Fibroblast of skin of back (primary cell): ENCODE data around the gene COQ2.
"Not testable (repeated sequence)": the region's sequence is repeated elsewhere in the genome, so short reads cannot be mapped to it uniquely, and the experiment has no call there.

Source experiments
- DNase-seq: peaks from one replicate; pipeline ENCODE4 v3.0.0-alpha.2; 2013

COQ2 gene

DNA sequence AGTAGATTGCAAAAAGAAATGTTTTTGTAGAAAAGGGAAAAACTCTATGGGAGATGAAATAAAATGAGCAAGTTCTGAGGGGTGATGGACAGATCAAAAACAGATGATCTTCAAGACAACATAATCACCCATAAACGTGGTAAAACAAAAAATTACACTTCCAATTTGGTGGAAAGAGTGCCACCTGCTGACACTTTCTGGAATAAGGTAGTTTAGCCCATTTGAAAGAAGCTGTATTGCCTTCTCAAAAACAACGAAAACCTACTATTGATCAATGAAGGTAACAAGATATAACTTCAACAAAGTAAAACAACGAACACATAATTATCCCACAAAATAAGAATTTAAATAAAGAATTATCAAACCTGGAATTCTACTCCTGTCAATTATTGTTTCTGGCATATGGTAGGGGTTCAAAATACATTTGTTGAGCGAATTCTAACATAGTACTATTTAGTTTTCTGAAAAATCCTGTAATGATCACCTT is 2.5 kb downstream of the COQ2 start:
- DNase-seq = peak; percentile 63

DNA sequence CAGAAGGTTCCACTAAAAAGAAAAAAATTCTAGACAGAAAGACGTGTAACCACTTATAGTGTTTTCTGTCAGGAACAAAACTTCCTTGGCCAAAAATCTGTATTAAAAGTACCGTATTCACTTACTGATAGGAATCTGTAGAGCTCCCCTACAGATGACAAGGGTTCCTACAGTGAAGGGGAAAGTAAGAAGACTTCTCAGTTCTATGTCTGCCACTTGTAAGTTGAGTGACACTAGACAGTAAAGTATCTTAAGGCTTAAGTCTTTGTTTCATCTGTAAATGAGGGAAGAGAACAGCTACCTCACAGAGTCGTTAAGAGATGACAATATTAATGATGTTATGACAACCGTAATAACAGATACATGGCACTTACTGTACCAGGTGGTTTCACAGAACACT is 3.3 kb downstream of the COQ2 start:
- no peak for DNase-seq

DNA sequence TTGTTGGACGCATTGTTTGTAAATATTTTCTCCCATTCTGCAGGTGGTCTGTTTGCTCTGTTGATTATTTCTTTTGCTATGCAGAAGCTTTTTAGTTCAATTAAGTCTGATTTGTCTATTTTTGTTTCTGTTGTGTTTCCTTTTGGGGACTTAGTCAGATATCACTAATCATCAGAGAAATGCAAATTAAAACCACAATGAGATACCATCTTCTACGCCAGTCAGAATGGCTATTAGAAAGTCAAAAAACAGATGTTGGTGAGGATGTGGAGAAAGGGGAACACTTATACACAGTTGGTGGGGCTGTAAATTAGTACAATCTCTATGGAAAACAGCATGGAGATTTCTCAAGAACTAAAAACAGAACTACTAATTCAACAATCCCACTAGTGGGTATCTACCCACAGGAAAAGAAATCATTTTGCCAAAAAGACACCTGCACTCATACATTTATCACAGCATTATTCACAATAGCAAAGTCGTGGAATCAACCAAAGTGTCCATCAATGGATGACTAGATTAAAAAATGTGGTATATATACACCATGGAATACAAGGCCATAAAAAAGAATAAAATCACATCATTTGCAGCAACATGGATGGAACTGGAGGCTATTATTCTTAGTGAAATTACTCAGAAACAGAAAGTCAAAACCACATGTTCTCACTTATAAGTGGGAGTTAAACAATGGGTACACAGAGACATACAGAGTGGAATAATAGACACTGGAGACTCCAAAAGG is 8.1 kb downstream of the COQ2 start:
- no peak for DNase-seq

DNA sequence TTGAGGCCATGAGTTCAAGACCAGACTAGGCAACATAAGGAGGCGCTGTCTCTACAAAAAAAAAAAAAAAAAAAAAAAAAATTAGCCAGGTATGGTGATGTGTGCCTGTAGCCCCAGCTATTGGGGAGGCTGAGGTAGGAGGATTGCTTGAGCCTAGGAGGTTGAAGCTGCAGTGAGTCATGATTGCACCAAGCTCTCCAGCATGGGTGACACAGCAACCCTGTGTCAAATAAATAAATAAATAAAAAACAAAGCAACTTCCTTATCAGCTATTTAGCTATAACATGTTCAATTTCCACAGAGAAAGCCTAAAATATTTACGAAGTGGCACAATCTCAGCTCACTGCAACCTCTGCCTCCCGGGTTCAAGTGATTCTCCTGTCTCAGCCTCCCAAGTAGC is 10.7 kb downstream of the COQ2 start:
- not testable (repeated sequence) for DNase-seq

DNA sequence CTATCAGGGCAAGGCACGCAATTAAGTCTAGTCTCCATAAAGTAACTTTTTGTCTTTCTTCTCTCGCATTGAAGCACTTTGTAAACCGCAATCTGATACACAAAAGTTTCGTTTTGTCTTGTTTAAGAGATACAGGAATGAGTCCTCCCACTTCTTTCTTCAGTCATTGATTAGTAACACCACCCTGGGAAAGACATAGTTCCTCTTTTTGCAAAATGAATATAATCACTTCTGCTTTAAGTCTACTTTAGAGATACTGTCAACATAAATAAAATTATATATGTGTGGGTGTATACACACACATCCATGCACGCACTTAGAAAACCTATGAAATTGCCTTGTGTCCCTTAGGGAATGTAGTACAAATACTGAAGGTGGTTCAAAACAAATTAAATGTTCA is 11.7 kb downstream of the COQ2 start:
- DNase-seq = no peak

DNA sequence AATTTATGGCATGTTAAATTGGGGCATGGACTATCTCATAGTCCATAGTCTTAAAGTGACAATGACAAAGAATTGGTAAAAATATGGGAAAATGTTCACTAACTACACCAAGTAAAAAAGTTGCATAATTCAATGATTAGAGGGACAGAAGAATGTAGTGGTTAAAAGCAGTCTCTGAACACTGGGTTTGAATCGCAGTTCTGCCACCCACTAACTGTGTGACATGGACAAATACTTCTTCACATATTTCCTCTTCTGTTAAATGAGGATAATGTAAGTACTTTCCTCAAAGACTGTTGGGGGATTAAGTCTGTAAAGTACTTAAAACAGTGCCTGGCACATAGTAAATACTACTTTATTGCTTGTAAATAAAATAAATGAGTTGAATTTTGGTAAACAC is 15.3 kb downstream of the COQ2 start:
- DNase-seq = peak; percentile 27

DNA sequence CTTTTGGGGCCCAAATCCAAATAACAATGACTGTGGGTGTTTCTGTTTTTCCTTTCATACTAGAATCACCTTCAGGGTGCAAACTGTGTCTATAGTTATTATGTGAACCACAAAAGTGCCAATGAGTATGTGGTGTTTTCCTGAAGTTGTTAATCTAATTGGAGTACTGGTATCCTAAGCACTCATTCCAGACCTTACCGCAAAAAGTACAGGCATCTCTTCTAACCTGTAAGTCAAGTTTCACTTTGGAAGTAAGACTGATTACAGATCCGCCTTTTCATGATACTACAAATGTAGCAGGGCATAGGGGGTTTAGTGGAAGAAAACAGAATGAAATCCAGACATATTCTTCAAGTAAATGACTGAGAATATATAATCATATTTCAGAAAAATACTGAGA is 16.1 kb downstream of the COQ2 start:
- DNase-seq = no peak

DNA sequence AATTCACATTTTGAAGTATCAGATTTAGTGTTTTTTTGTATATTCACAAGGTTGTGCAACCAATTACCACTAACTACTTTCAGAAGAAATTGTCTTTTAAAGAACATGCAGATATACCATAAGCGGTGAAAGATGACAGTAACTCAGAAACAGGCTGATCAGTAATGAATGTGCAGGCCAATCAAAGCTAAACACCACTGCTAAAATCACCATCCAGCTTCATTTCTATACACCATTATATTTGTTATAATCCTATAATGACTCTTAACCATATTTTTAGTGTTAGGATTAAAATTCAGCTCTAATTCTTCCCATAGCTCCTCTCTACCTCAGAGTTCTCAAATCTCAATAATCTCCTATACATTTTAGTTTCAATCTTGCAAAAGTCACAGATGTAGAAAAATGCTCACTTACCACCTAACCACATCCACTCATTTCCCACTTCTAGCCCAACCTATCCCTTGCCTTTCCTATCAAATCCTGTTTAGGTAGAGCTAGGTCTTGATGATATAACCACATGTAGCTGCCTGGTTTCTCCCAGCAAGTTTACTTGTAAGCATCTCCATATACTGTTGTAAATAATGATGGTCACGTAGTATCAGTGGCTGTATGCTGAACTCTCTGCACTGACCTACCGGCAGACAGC is 16.6 kb downstream of the COQ2 start:
- DNase-seq = no peak

DNA sequence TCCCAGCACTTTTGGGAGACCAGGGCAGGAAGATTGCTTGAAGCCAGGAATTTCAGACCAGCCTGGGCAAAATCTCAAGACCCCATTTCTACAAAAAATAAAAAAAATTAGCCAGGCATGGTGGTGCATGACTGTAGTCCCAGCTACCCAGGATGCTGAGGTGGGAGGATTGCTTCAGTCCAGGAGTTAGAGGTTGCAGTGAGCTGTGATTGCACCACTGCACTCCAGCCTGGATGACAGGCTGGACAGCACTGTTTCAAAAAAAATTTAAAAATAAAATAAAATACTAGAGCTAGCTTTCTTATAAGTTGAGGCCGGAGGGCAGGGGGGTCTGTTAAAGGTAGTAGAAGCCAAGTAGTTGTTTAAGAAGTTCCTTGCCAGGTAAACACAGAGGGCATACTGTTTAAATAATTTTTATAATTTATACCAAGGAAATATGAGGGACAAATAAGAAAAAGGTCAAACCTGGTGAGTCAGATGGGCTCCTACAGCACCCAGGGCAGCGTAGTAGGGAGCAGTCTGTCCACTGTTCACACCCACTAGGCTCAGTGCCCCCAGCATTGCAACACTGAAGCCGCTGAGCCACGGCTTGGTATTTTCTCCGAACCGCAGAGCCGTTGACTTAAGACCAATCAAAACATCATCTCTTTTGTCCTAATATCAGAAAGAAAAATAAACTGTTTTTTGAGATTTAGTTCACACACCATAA is 17.3 kb downstream of the COQ2 start:
- peak; percentile 19 for DNase-seq

DNA sequence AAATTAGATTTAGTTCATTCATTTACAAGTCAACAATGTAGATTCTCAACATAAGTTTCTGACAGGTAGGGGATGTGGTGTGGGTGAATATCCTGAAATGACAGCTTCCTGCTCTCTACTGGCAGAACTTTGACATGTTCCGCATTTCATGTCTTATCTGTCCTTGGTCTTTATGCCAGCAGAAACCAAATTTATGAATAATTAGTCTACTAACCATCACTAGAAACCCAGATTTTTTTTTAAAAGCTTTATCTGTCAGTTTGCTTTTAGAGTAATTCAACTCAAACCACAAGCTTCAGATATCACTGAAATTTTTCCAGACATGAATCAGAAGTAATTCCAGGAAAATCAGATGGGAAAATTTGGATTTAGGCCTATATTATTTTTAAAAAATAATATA is 17.9 kb downstream of the COQ2 start:
- DNase-seq = no peak

DNA sequence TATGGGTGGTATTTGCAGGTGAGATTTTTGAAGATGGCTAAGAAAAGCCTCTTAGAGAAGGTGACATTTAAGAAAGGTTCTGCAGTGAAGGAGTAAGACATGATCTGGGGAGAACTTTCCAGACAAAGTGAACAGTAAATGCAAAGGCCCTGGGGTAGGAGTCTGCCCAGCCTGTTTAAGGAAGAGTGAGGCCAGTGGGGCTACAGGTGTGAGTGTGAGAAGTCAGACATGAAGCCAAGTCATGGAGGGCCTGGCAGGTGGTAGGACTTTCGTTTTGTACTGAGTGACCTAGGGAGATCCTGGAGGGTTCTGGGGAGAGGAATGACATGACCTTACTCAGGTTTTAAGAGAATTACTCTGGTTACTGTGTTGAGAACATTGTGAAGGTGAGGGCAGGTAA is 21.5 kb downstream of the COQ2 start:
- no peak for DNase-seq

DNA sequence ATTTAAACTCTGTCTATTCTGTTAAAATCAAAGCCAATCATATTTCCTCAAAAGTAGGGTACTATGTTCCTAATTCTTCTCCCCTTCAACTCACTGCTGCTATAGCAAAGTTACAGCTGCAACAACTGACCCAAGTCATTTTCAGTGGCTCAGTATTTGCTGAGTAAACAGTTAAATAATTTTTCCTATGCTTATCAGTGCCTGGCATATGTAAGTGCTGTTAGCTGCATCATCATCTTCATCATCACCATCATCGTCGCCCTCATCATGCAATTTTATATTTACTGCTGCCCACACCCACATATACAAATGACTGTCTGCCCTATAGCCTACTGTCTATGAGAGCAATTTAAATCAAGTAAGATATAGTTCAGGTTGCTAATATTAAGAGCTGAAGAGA is 21.9 kb downstream of the COQ2 start:
- DNase-seq = no peak

DNA sequence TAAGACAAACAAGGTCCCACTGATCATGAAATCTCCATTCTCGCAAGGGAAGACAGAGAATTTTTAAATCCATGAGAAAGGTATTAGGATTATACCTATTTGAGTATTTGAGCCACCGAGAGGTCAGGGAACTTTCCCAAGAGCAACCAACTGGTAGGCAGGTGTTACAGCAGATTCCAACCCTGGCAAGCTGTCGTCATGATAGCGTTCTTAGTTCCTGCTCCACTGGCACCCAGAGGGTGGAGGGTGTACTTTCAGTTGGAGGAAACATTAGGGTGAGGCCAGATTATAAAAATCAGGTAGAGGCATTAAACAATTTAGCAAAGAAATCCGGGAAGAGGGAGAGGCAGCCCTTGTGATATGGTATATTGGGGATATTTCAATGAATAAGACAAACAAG is 23.3 kb downstream of the COQ2 start:
- DNase-seq = no peak

DNA sequence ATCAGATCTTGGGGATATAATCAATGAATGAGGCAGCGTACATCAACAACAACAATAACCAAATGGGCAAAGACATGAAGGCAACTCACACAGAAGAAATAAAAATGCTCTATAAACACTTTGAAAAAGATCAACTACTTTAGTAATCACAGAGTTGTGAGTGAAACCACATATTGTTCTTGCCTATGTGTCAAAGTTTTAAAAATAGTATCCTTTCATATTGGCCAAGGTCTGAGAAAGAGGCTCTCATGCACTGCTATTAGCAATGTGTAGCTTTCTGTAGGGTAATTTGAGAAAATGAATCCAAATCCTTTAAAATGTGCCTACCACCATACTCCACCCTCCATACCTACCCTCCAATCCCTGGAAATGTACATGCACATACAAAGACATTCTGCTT is 25.0 kb downstream of the COQ2 start:
- no peak for DNase-seq

DNA sequence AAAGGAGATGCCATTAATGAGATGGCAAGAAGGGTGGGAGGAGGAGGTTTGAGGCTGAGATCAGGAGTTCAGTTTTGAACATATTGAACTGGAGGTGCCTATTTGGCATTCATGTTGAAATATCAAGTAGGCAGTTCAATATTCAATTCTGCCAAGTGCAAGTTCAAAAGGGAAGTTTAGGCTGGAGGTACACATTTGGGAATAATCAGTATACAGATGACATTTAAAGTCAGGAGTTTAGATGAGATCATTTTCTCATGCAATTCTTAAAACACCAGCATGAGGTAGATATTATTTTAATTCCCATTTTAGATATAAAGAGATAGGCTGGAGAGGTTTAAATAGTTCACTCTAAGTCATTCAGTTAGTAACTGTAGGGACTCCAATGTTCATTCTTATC is 26.1 kb downstream of the COQ2 start:
- DNase-seq = no peak

DNA sequence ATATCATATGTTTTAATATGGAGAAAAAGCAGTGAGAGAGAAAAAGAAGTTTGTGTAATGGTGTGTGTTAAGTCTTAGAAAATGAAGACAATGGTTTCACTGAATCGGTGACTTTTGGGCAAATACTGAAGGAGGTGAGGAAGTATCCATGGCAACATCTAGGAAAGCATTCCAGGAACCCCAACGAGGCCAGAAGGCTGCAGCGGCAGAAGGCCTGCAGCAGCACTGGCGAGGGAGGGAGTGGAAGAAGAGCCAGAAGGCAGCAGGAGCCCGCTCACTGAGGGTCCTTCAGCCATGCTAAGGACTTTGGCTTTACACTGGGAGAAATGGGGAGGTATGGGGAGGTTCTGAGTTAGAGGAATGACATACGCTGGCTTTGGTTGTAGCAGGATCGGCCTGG is 26.8 kb downstream of the COQ2 start:
- no peak for DNase-seq

DNA sequence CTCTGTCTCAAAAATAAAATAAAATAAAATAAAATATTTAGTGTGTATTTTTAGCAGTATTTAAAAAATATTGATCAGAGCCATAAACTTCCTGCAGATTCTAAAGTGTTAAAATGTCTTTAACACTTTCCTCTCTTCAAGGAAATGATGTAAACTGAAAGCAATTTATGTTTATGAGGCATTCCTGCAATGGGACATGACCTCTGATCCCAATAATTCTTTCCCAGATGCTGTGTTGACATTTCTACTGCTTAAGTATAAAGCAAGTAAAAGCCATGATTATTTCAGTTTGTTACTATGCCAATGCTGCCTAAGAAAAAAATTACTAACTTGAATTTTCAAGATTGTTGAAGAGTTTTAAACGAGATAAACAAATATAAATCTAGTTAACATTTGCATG is 29.0 kb downstream of the COQ2 start:
- peak; percentile 84 for DNase-seq

DNA sequence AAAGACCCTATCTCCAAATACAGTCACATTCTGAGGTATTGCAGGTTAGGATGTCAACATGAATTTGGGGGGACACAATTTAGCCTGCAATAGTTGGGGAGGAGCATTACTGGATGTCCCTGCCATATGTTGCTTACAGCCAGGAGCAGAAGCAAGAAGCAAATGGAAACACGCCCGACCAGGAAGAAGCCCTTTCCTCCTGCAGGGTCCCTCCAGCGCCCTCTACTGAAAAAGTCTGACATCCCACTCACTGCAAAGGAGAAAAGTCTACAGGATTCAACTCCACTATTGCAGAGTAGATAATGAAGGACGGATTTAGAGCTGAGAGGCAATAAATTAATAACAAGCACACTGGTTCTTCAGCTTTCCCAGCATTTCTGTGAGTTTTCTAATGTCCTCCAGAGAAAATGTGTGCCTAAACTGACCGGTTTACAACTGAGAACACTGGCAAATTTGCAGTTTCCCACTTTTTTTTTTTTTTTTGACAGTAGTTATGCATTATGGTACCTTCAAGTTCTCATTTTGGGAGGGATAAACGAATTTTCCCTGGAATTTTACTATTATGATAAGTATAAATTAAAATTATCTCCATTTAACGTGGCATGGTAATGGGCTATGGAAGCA is 31.7 kb downstream of the COQ2 start:
- peak; percentile 60 for DNase-seq

DNA sequence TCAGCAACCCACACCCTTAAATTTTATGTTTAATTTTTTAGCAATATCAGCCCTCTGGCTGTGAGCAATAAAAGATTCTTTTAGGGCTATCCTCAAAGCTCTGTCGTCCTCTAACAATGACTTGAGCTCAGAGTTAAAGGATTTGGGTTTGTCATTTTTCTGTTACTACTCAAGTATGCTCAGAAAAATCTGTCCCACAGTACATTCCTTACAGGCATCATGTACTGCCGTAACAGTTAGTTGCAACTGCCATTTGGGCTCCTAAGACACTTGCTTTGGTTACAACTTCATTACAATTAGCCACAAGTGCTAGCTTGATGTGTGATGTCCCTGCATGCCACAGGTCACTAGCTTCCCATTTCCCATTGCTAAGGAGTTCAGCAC is 33.2 kb downstream of the COQ2 start:
- DNase-seq = peak; percentile 82

DNA sequence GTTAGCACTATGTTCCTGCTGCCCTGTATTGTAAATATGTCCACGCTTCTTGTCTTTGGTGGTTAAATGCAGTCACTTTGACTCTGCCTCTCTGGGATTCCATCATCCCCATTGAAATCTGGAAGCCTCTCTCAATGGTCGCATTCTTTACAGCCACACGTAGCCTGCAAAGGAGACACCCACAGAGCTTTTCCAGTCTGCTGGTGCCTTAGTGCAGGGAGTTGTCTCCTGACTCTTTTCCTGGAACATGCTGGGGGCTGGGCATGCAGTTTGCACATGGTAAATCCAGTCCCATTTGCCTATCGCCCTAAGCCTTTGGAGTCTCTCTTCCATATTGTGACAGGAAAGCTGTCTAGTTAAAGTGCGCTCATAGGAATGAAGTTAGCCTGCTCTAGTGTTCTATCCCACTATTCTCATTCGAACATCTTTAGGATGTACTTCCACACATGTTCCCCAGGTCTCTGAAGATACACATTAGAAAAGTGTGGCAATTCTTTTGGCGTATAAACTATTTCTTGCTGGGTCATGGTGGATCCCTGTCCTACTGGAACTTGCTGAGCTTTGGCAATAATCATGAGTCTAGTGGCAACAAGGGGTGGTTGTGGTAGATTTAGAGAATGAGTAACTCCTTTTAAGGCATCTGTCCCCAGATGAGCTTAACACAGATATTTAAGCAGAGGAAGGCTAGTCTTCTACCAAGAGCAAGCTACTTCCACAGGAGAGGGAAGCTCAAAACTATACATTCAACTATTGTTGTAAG is 33.7 kb downstream of the COQ2 start:
- peak; percentile 15 for DNase-seq

DNA sequence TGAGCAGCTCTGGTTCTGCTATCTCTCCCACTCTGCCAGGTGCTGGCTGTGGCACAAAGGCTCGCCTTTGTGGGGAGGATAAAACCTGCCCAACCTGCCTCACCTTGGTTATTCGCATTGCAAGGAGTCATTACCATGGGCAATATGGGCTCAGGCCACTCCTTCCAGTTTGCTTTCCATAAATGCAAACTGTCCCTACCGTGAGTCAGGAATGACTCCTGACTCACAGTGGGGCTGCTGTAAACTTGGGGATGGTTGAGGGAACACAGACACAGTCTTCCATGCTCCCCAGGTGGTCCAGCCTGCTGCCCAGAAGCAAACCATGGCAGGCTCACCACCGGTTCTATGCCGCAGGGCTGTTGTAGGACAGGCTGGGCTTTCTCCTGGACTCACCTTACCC is 36.1 kb downstream of the COQ2 start:
- peak; percentile 20 for DNase-seq
